GM18505 (cell line): ENCODE results near the gene RNF5.

ENCODE experiments used
- ATAC-seq: cut with Tn5 transposase; IDR thresholded peaks from one replicate; pipeline ENCODE4 v1.9.1; 2021; ENCODE audit not compliant: unreplicated experiment
- POLR2A ChIP-seq: IDR thresholded peaks from 4 replicates; pipeline ENCODE4 v1.6.1; 2011; ENCODE audit warnings: borderline replicate concordance; ENCODE audit not compliant: insufficient read depth, insufficient read length; ENCODE audit errors: extremely low read depth

RNF5 gene

DNA sequence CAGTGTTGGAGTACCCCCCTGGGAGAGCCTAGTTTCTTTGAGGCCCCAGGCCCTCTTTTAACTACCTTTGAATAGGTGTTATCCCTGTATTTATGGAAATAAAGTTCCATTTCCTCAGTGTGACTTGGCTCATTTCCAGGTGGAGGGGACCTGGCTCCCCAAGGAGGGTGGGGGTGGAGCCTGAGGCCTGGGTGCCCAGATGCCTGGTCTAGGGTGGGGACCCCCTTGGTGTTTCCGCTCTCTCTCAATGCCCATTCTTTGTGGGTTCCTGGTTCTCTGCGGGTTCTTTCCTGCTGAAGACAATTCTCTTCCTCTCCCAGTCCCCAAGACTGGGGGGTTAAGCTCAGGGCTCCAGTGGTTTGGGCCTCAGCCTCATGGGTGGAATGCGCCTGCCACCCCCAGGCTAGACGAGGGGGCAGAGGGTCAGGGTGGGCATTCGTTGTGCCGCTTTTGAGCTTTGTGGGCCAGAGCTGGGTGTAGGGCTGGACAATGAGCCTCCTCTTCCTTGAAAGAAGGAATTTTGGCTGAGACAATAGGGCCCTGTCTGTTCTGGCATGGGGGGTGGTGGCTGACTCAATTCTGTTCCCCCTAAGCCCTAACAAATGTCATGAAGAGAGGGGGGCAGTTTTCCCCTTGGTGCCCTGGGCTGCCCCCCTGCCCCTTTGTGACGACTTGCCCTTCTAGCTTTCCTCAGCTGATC is 14.5 kb upstream of the RNF5 start:
- TF ChIP-seq POLR2A, result no peak
- no peak for ATAC-seq

- ATAC-seq, result no peak
- no peak for TF ChIP-seq POLR2A
Measured at GRCh38 chr6:32164295-32164694, 13.9 kb upstream of the RNF5 start, which contains the start of gene EGFL8. Gene EGFL8, plus strand, starts transcription at chr6:32164595. Its CDS starts 1,571 bp downstream, at chr6:32166166.

DNA sequence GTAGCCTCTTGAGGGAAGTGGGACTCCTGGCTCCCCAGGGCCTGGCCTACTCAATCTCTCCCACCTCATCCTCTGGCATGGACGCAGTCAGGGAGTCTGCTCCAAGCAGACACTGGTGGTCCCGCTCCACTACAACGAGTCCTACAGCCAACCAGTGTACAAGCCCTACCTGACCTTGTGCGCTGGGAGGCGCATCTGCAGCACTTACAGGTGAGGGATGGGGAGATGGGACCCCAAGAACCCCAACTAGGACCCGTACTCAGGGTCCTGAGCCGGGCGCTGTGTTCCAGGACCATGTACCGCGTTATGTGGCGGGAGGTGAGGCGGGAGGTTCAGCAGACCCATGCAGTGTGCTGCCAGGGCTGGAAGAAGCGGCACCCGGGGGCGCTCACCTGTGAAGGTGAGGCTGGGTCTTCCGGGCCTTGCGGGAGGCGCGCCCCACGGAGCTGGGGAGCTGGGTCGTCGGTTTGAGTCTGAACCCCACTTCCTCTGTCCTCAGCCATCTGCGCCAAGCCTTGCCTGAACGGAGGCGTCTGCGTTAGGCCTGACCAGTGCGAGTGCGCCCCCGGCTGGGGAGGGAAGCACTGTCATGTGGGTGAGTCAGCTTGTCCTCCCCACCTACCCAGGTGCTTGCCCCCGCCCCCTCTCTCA is 11.7 kb upstream of the RNF5 start:
- ATAC-seq, result no peak
- no peak for TF ChIP-seq POLR2A

DNA sequence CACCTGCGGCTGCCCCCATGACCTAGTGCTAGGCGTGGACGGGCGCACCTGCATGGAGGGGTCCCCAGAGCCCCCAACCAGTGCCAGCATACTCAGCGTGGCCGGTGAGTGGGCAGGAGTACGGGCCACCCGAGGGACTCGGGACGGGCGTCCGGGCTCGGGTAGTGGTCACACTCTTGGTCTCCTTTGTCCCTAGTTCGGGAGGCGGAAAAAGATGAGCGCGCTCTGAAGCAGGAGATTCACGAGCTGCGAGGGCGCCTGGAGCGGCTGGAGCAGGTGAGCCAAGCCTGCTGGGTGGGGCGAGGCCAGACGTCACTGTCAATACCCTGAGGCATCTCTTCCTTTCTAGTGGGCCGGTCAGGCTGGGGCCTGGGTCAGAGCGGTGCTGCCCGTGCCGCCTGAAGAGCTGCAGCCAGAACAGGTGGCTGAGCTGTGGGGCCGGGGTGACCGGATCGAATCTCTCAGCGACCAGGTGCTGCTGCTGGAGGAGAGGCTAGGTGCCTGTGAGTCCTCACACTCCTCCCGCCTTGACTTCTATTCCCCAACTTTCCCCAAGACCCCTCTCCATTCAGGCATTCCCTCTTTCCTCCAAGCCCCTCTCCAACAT is 10.9 kb upstream of the RNF5 start:
- TF ChIP-seq POLR2A, result no peak
- ATAC-seq, result no peak

DNA sequence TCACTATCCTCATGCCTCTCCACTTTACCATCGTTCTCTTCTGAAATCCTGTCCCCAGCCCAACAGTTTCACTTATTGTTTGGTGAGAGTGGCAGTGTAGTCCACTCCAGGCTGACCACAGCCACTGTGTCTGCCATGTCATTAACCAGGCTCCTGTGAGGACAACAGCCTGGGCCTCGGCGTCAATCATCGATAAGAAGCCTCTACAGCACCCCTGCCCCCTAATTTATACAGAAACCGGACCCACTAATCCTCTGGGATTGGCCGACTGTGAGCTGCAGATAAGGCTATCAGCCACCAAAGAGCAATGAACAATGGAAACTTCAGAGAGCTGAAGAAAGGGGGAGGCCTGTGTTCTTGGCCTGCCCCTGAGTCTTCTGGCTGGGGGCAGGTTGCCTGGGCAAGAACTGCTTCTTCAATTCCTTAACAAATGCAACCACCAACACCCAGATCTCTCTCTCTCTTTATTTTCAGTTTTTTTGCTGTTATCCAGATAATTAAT is 10.4 kb upstream of the RNF5 start:
- no peak for TF ChIP-seq POLR2A
- no peak for ATAC-seq

GRCh38 chr6:32168350-32168749 is 9.9 kb upstream of the RNF5 start:
- TF ChIP-seq POLR2A, result no peak
- no peak for ATAC-seq

DNA sequence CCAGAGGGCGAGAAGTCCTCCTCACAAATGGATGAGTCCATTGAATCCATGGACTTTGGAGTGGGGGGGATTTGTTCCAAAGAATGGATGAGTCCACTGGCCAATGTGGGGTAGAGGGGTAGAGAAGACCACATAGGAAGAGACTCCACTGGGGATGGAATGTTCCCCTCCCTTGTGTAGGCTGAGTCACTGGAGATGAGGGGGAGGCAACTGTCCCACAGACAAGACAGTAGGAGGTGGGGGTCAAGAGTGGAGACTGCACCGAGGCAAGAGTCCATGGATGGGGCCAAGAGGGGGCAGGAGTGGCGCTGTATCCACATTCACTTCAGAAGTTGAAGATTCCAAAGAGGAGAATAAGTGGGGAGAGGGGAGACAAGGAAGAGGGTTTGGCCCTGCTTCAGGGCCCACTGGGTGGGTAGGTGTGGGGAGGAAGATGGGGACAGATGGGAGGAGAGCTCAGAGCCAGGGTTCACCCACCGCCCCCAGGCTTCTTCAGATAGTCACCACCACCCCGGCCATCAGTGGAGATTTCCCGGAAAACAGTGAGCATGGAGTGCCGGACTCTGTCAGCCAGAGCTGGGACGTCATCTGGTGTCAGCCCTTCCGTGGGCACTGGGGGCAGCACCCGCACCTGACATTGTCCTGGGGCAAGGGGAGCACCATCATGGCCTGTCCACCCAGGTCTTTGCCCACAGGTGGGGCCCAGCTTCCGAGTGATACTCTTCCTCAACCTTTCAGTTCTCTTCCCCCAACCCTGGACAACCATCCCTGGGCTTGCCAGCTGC is 9.2 kb upstream of the RNF5 start:
- ATAC-seq, result no peak
- no peak for TF ChIP-seq POLR2A

DNA sequence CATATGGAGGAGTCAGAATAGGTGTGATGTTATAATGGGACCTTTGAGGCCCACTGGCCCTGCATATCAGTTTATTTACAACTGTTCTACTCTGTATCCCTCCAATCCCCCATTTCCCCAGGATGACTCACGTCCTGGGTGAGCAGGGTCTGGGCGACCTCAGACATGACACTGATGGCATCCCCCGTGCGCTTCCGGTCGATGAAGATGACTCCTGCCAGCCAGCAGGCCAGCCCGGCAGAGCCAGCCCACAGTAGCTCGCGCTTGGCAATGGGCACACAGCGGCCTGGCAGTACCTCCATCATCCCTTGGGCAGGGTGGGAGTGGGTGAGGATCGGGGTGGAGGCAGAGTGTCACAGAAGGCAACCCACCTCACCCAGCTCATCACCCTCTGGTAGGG is 7.9 kb upstream of the RNF5 start:
- no peak for ATAC-seq
- TF ChIP-seq POLR2A, result no peak

DNA sequence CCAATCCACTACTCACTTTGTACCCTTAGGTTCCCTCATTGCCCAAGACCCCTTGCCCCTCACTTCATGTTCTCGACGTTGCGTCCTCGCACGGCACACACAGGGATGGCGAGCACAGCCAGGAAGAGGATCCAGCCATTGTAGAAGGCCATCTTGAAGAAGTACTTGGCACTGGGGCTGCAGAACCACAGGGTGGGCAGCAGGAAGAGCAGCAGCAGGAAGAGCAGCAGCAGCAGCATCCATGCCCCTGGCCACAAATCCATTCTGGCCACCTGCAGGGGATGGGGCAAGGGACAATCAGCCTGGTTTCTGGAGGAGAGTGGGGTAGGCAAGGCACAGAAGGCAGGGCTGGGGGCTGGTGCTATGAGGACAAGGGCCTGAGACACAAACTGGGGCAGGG is 7.0 kb upstream of the RNF5 start:
- TF ChIP-seq POLR2A, result no peak
- ATAC-seq, result no peak

GRCh38 chr6:32173051-32173727 is 5.0 kb upstream of the RNF5 start:
- ATAC-seq, result no peak
- no peak for TF ChIP-seq POLR2A

DNA sequence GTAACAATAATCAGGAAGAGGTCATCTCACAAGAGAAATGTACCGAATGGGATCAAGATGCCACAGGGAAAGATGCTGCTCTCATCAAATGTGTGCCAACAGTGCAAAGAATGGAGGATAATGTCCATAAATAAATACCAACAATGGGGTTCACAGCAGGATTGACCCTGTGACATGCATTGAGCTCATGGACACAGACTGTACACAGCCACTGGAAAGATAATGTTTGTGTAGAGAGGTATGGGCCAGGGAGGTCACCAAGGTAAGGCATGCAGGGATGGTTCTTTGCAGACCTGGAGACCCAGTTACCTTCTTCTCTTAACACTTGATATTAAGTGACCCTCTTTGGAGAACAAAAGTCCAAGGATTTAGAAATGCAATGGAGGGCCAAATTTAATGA is 3.8 kb upstream of the RNF5 start:
- ATAC-seq, result no peak
- no peak for TF ChIP-seq POLR2A

DNA sequence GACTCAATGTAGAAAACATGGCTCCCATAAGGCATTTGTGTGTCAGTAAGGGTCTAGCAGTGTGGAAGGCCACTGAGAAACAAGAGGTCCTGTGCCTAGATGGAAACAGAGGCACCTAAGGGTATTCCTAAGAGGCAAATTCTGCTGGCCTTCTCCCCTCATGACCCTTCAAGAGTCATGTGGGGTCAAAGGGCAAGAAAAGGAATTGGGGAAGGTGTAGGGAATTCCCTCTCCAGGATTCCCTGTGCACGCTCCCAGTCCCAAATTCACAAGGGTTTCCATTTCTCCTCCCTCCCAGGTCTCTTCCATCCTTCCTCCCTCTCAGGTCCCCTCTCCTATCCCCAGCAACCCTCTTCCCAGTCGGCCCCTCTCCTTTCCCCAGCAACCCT is 2.9 kb upstream of the RNF5 start:
- no peak for ATAC-seq
- TF ChIP-seq POLR2A, result no peak
